Stimulated activated CD8-positive, alpha-beta memory T cell treated with anti-CD3 and anti-CD28 coated beads, Interleukin-4, amount 100 ng/mL, for 48 hours (primary cell): ENCODE results near the gene PRR29.

Source experiments
- DNase-seq: peaks from one replicate; pipeline ENCODE4 v3.0.0-alpha.2; 2020

PRR29 gene

DNA sequence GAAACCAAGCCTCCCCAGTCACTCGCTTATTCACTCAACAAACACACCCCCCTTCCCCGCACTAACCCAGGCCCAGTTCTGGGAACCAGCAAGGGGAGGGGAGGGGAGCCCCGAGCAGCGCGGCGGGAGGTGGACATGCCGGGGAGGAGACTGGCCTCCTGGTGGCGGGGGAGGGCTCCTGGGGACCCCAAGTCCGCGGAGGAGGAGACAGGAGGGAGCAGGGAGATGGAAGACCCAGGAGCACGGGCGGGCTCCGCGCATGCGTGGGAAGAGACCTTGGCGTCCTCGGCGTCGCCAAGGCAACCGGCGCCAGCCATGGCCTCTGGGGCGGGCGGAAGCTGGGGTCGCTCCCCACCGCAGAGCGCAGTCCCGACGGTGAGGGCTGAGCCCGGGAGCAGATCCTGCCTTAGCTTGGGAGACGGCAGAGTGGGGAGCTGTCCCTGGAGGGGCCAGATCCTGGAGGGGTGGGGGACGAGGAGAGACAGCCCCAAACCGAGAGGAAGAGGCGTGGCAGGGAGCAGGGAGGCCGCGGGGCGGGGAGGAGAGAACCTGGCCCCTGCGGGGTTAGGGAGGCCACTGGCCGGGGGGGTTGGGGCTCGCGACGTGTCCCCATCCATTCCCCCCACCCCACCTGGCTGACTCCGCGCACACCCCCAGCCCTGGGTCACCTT lies at the start of gene PRR29:
TSS of gene PRR29 (plus strand) at position 302 of the 671 bp plus-strand sequence. CDS start at position 316, 14 bp downstream.
- DNase-seq = peak; percentile 81

DNA sequence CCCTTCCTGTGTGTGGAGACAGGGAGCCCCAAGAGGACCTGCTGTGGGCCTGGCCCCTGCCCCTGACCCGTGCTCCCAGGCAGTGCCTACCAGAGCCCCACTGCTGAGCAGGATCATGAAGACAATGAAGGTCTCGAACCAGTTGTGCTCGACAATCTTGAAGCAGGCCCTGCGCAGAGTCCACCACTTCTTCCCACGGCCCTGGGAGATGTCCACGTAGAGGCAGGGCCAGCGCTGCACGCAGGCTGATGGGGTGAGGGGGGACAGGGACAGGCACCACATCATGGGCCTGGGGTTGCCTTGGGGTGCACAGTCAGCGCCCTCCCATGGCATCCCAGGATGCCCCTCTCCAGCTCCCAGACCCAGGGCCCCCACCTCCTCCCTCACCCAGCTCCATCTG lies 49.6 kb upstream of the PRR29 start:
- DNase-seq = no peak

DNA sequence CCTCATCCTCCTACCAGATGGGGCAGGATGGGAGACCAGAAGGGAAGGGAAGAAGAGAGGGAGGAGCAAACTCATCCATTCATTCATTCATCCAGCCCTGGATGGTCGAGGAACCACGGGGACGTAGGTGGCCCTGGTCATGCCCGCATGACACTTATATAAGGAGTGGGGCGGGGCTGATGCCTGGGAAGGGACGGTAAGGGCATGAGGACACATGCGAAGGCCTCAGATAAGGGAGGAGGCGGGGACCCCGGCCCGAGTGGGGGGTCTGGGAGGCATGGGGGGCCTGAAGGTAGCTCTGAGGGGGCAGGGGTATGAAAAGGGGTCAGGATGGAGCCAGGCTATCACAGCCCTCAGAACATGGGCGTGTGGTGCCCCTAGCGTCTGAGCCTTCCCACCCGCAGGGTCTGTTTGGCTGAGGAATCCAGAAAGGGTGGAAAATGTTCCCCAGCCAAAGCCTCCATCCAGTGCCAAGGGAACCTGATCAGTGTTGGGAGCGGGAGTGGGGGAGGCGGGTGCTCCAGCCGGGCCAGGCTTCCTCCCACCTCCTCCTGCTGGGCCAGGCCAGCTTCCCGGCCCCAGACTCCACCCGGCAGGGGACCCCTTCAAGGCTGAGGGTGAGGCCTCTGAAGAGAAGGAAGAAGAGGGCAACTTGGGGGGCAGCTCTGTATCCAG lies 48.4 kb upstream of the PRR29 start:
- no peak for DNase-seq

DNA sequence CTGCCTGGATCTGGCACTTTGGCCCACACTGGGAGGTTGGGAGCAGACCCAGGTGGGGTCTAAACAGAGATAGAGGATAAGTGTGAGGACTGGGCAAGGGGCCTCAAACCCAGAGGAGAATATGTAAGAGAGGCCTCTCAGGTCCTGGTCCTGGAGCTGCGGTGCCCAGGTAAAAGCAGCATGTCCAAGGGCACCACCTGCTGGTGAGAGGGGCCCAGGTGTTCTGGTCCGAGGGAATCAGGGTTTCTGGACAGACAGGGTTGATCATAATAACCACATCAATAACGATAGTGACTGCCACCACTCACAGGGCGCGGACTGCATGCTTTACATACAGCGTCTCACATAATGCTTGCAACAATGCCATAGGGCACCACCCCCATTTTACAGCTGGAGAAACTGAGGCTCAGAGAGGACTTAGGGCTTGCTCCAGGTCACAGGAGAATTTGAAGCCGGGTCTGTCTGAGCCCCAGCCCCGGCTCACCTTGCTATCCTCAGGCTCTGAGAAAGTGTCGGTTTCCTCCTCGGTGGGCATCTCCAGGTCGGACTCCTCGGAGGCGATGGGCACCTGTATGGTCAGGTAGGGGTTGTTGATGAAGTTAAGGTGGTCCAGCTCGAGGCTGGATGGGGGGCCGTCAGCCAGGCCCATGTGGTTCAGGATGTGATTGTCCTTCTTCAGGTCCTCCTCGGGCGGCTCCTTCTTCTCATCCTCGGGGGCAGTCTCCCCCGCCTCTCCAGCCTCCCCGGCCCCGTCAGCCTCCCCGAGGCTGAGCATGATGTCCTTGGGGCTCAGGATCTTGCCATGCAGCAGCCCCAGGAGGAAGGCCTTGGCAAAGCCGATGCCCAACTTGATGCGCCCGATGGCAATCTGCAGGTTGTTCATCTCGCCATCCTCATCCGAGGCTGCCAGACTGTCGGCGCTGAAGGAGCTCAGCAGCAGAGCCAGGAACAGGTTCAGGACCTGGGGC lies 46.9 kb upstream of the PRR29 start:
- DNase-seq = peak; percentile 60

DNA sequence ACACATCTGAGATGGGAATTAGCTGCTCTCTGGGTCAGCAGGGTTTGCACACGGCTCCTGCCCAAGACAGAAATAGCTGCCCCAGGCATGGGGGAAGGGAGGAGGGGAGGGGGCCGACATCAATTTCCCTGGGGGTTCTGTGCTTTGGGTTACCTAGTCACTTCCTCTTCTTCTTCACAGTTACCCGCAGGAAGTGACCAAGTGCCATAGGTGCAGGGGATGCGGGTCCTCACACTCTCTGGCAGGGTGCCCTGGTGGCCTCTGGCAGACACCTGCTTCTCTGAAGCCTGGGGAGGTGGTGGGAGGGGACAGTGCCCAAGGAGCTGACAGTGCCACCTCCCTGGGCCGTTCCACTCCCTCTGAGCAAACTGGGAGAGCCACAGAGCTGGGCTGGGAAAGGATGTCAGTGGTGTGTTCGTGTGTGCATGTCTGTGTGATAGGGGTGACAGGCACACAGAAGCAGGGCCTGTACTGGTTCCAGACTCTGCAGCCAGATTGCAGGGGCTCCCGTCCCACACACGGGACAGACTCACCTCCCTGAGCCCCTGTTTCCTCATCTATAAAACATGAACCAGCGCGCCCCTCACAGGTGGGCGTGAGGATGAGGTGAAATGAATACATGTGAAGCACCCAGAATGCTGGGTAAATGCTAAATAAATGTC lies 43.6 kb upstream of the PRR29 start:
- DNase-seq = peak; percentile 43

DNA sequence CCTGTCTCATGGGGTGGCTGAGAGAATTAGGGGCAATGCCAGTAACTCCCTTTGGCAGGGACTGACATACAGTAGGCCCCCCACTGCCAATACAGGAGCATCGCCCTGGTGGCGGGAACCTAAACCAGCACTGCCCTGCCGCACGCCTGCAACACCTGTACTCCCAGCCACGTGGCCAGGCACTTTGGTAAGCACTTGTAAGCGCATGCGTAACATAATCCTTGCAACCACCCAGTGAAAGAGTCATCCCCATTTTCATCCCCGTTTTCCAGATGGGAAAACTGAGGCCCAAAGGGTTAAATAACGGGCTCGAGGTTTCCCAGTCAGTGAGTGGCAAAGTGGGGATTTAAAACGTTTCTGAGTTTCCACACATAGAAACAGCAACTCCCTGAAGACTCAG lies 42.9 kb upstream of the PRR29 start:
- DNase-seq = no peak

DNA sequence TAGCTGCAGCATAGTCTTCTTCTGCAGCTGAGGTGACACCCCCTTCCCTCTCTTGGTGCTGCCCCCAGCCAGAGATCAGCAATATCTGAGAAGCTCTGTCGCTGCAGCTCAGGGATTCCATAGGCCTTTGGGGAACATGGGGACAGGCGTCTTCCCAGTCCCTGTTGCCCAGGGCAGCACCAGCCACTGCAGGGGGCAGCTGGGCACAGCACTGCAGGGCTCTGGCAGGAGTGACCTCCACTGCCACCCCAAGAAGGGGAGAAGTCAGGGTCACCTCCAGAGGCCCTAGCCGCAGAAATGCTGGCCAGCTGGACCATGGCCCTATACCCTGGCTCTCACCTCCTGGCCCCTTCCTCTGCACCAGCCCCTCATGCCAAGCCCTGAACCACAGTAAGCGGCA lies 42.4 kb upstream of the PRR29 start:
- DNase-seq = no peak

DNA sequence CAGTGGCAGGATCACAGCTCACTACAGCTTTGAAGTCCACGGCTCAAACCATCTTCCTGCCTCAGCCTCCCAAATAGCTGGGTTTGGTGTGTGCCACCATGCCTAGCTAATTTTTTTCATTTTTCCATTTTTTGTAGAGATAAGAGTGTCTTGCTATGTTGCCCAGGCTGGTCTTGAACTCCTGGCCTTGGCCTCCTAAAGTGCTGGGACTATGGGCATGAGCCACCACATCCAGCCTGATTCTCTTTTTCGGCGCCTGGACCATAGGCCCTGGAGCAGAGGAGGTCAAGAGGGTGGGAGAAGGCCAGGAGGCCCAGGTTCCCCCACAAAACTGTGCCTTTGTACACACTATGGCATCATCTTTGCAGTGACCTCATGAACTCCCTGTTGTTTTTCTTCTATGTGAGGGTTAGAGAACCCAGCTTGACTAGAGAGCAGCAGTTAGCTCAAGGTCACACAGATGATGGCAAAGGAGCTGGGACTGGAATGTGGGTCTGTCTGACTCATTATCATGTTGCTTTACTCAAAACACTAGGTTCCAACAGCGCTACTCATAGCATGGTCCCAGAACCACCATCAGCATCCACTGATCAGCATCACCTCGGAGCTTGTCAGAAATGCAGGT lies 41.7 kb upstream of the PRR29 start:
- no peak for DNase-seq

DNA sequence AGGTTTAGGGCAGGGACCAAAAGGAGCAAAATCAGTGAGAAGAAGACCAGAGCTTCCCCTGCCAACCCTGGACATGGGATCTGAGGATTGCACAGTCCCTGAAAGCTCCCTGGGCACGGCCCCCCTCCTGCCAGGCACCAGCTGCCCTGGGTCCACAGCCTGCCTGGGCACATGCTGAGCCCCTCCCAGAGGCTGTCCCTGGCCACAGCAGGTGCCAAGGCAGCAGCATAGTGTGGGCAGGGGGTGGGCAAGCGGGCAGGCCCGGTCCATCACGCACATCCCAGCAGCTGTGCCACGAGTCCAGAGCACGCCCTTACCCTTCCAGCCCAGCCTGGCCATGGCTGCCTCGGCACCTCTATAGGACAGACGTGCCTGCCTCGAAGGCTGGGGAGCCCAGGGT lies 38.1 kb upstream of the PRR29 start:
- no peak for DNase-seq

DNA sequence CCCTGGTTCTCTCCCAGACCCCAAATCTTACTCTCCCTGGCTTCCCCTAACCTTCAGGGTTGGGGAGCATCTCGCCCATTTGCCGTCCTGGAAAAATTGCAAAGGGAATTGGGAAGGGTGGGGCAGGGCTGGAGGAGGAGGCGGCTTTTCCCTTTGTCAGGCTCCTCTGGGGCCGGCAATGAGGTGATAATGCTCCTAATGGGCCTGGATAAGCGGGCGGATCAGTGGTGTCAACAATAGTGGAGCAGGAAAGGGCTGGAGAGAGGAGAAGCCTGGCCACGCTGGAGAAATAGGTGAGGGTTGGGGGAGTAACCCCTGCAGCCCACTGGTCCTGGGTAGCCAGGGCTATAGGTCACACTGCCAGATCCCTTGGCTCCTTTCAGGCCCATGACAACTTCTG lies 37.7 kb upstream of the PRR29 start:
- no peak for DNase-seq

DNA sequence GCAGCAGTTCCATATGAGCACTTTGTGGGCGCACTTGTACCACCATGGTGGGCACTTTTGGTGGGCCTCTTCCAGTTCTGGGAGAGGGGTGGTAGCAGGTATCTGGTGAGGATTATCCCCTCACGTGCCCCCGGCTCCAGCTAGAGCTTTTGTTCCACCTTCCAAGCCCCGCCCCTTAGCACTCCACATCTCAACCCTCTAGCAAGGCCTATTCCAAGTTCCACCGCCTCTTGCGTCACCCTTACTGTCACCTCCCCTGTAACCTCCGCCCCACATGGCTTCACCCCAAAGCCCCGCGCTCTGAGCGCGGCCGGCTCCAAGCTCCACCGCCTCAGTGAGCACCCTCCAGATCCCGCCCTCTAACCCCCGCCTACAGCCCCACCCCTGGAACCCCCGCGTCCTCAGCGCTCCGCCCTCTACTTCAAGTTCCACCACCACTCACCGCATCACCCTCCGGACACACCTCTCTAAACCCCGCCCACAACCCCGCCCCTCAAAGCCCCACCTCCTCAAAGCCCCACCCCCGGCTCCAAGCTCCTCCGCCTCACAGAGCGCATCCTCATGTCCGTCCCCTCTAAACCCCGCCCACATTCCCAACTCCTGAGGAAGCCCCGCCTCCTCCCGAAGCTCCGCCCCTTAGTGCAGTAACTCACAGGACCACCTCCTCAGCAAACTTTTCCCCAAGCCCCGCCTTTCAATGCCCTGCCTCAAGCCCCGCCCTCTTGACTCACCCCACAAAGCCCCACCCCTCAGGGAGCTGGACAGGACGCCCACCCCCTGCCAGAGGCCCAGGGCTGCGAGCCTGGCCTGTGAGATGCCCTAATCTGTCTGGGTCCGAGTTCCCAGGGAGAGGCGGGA lies 36.6 kb upstream of the PRR29 start:
- DNase-seq = peak; percentile 76

DNA sequence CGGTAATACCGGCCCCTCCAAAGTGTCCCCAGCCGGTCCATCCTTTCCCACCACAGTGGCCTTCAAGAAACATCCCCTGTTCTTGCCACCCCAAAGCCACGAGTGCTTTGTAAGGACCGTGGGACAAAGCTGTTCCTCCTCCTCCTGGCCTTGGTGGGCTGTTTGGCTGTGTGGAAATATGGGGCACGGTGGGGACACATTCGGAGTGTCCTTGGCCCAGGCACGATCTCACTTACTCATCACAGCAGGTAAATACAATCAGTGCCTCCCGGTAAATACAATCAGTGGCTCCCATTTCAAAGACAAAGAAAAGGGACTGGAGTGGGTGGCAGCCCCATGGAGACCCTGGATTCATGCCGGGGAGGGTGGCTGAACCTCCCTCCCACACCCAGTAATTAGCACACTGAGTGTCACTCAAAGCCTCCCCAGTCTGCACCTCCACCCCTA lies 35.8 kb upstream of the PRR29 start:
- DNase-seq = no peak

DNA sequence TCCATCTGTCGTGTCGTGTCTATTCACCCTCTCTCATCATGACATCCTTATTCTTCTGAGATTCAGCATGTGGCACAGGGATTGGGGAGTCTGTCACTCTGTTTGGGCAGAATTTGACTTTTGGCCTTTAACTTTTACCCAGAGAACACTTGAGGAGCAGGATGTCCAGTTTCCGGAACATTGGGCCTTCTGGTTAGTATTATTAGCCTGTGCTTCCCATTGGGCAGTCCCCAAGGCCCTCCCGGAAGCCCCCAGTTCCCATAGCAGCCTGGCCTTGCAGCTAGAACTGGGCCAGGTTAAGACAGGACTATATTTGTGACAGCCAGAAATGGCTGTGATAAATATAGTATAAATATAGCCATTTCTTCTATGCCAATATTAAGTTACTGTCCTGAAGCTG lies 35.0 kb upstream of the PRR29 start:
- DNase-seq = no peak

DNA sequence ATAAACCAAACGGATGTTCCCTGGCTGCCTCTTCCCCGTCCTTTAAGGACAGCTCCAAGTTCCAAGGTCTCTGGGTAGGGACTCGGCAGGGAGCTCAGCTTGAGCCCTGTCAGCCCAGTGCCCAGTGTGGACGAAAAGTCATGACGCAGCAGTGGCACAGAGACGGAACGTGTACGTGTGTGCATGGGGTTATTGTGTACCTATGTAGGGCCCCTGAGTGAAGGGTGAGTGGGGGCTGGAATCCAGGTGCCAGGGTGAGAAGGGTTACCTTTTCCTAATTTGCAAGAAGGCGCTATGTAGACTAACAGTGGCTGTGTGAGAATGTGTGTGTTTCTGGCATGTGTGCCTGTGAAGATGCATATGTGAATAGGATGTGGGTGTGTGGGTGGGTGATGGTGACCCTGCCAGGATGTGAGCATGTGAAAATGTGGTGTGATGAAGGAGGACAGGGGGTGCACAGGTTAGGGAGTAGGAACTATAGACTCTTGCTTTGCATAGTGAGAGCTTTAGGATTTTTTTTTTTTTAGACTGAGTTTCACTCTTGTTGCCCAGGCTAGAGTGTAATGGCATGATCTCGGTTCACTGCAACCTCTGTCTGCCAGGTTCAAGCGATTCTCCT lies 31.4 kb upstream of the PRR29 start:
- peak; percentile 42 for DNase-seq

DNA sequence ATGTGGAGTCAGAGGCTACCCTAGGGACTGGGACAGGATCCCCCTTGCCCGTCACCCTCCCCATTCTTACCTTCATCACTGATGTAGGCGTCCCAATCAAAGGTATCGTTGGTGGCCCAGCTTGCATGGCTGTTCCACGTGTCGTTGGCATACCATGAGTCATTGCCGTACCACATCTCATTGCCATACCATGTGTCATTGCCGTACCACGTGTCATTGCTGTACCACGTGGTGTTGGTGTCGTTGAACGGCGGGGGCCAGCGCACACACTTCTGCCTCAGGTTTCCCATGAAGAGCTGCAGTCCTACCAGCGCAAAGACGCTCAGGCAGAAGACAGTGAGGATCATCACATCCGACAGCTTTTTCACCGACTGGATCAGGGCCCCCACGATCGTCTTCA lies 30.2 kb upstream of the PRR29 start:
- DNase-seq = peak; percentile 47

DNA sequence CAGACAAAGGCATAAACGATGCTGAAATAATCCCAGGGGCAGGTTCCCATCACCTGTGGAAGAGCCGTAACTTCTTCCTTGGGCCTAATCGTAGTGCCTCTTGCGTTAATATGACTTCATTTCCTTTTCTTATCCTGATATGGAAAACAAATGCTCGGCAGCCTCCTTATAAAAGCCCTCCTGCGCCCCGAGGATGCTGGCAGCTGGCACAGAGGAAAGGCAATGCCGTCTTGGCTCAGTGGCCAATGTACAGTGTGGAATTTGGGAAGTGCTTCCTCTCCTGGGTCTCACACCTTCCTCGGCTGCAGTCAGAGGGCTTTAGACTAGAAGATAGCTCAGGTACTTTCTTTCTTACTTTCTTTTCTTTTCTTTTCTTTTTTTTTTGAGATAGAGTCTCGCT lies 28.9 kb upstream of the PRR29 start:
- no peak for DNase-seq

DNA sequence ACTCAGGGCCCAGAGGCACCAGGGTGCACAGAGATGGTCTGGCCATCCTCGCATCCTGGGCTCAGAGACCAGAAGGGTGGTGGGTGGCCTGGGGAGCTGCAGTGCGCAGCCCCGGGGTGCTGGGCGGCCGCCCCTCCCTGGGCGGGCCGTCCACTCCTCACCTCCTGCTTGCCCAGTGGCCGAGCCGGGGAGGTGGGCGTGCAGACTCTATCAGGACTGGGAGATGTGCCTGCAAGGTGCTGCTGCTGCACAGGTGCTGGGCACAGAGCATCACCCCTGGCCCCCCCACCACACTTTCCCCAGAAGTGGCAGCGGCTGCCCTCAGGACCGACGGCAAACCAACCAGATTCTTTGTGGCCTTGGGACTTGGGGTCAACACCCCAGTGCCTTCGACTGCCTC lies 25.4 kb upstream of the PRR29 start, which contains the start of gene SCN4A:
TSS of gene SCN4A (minus strand) at position 123 of the 400 bp plus-strand sequence. CDS start at position 46, 77 bp downstream.
- DNase-seq = no peak

DNA sequence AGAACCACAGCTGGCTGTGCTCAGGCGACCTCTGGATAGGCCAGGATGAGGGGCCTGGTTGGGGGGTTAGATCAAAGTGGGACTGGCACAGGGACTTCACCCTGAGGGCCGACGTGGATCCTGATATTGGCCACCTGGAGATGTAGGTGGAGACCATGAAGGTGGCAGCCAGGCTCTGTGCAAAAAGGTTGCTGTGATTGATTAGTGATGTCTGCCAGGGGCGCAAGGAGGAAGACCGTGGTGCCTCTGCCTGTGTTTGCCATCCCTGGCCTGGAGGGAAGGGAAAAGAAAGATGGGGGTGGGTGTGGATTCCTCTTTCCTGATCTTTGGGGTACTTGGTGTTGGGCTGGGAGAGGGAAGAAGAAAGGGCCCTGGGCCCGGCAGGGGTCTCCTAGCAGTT lies 24.9 kb upstream of the PRR29 start:
- no peak for DNase-seq

DNA sequence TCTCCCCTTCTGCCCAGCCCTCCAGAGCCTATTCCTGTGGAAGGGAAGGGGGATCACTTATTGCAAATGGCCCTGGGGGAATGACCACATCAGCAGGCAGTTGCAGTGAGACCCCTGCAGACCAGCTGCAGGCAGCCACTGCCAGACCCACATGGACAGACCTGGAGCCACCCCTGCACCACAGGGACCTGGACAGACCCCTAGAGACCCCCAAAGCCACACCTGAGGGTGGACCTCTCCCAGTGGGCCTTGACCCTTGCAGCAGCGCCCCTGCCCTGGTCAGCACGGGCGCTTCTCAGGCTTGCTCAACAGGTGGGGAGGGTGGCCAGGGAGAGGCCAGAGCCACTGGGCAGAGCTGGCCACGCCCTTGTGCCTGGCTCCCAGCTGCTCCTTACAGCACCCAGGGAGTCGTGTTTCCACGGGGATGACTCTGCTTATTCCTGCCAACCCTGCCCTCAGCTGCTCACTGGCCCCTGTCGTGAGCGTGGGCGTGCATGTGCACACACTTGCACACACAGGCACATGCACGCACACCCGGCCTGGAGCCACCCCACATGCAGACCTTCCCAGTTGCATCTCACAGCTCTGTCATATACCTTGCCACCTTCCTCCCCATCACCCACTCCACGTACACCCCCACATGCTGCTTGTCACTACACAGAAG lies 24.1 kb upstream of the PRR29 start:
- no peak for DNase-seq

DNA sequence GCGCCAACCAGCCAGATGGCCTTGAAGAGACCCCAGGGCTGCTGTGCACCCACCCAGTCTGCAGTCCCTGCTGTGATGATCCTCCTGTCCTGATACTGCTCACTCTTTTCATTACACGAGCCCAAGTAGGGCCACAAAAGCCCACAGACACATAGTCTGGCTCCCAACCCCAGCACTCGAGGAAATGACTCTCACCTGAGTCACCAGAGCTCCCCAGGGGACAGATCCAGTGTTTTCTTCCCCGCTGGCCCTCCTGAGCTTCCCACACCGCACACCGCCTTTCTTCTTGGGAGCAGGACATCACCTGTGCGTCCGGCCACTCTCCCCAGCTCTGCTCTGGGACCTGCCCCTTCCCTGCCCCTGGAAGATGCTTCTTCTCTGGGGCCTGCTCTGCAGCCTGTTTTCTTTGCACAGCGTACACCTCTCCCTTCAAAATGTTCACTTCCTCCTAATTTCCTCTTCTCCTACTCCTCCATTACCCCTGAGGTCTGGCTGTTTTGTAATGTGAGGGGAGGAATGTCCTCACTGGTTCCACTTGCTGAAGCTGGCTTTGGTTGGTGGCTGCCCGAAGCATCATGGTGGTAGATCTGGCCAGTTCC lies 23.5 kb upstream of the PRR29 start:
- DNase-seq = no peak
